ENCODE data around the gene AKT1.

AKT1 gene

DNA sequence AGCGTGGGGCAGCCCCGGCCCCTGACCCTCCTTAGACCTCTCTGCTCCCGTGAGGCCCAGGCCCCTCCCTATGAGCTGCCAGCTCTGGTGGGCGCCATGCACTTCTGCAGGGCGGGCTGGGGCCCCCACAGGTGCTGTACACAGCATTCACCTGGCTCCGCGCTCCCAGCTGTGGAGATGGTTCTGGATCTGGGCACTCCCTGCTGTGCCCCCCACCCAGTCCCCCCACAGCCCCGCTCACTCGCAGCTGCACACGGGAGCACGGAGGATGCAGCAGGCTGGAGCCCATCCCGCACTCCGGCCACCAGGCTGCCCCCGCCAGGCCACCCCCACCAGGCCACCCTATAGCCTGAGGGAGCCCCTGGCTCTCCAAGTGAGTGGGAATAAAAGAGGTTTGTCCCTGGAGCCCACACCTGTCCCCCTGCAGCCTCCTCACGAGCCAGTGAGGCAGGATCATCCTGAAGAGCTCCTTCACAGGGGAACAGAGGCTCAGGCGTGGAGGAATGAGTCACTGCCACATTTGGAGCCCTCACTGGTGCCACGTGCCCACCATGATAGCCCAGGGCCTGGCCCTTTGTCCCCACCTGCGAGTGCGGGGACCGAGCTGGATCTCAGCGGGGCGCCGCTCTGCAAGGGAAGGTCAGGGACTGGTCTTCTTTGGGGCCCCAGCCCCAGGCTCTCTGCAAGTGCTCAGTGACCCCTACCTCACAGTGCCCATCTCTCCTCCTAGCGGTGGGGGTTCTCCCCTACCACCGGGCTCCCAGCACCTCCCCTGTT, 69.6 kb downstream of the AKT1 start:
- no peak overlapping the region for H3K4me3 ChIP-seq (replicated peaks in 1 of 2; ENCODE audit: low read depth in 2 of 2, low read length in 2 of 2)
- TF ChIP-seq, protein P1, sequence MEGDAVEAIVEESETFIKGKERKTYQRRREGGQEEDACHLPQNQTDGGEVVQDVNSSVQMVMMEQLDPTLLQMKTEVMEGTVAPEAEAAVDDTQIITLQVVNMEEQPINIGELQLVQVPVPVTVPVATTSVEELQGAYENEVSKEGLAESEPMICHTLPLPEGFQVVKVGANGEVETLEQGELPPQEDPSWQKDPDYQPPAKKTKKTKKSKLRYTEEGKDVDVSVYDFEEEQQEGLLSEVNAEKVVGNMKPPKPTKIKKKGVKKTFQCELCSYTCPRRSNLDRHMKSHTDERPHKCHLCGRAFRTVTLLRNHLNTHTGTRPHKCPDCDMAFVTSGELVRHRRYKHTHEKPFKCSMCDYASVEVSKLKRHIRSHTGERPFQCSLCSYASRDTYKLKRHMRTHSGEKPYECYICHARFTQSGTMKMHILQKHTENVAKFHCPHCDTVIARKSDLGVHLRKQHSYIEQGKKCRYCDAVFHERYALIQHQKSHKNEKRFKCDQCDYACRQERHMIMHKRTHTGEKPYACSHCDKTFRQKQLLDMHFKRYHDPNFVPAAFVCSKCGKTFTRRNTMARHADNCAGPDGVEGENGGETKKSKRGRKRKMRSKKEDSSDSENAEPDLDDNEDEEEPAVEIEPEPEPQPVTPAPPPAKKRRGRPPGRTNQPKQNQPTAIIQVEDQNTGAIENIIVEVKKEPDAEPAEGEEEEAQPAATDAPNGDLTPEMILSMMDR (IDR thresholded peaks at IDR 0.05; ENCODE audit: low read depth, low read length) = no peak
- no peak for DNase-seq (ENCODE audit: low read depth in 2 of 2)

DNA sequence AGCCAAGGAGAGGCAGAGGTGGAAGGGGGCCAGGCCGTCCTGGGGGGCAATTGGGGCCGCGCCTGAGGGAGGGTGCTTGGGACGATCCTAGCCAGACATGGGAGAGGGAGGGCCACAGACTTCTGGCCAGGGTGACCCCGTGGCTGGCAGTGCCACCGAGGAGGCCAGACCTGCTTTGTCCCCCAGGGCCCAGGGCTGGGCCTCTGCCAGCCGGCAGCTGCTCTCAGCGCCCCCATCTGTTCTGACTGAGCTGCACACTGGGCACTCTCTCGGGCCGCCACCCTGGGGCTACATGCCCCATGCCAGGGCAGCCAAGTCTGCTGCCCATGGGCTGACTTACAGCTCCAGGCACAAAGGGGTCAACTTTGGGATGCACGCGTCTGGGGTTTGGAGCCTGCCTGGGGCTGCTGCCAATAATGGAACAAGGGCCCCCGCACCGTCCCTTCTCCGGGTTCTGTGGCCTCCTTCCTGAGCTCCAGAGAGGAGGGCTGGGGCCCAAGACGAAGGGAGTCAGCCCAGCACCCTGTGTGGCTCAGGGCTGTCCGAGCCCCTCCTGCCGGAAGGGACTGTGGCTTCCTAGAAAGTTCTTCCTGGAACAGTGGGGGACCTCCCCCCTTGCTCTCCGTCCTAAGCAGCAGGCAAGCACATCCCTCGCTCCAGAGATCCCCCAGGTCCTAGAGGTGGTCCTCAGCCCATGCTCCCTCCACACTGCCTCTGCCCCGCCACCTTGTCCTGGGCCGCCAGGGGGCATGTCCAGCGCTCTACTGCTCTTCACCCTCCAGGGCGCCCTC, 70.4 kb downstream of the AKT1 start:
- peak overlapping the region; percentile 46 to 48 for H3K4me3 ChIP-seq (replicated peaks in 1 of 2; ENCODE audit: low read depth in 2 of 2, low read length in 2 of 2)
- TF ChIP-seq, protein P1 (IDR thresholded peaks at IDR 0.05; ENCODE audit: low read depth, low read length) = peak; percentile 51
- DNase-seq (ENCODE audit: low read depth in 2 of 2) = peak; percentile 47 to 65

DNA sequence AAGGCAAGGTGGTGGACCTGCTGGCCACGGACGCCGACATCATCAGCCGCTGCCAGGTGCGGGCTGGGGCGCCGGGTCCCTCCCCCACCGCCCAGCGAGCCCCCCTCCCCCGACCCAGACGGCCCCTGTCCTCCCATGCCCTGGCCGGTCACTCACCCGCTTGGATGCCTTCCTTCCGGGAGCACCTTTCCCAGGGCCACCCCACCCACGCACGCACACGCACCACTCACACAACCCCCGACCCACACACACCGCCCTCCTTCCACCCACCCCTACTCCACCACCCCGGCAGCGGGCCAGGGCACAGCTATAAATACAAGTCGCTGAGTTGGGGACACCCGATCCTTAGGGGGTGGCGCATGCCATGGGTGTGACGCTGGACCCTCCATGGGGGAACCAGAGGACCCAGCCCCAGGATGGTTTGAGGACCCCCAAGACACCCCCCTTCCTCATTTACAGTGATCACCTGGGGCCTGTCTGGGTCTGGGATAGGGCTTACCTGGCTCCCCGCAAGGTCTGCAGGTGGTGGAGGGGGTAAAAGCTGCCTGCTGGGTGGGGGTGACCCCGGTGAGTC, 71.1 kb downstream of the AKT1 start:
- DNase-seq (ENCODE audit: low read depth in 2 of 2) = peak in 1 of 2 donors; percentile 20
- H3K4me3 ChIP-seq (replicated peaks in 1 of 2; ENCODE audit: low read depth in 2 of 2, low read length in 2 of 2) = peak overlapping the region; percentile 46 to 48
- TF ChIP-seq, protein P1 (IDR thresholded peaks at IDR 0.05; ENCODE audit: low read depth, low read length) = no peak

DNA sequence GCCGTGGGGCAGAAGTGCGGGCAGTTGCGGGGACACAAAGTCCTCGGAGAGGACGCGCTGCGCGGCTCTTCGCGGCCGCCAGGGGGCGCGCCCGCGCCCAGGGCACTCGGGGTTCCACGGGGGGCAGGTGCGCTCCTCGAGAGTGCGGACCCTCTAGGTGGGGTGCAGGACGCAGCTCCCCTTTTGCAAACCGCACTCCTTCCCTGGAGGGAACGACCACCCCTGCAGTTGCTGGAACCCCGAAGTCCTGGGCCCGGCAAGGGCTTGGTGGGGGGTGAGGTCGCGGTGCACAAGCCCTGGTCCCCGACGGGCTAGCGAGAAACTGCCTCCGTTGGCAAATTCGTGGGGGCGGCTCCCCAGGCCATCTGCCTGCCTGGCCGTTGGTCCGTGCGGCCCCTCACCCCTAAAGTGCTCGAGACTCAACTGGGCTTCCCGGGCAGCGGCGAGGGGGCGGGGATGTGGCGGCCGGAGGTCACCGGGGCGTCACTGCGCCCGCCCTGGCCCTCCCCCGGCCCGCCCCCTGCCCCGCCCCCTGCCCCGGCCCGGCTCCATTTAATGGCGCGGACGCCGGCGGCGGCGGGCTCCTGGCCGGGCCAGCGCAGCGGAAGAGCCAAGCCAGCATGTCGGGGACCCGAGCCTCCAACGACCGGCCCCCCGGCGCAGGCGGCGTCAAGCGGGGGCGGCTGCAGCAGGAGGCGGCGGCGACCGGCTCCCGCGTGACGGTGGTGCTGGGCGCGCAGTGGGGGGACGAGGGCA, 71.7 kb downstream of the AKT1 start, which contains the start of gene ADSS1:
Gene ADSS1 (plus strand): TSS at position 579 of the 756 bp plus-strand sequence. CDS start 42 bp downstream, at position 621.
- TF ChIP-seq, protein P1 (IDR thresholded peaks at IDR 0.05; ENCODE audit: low read depth, low read length) = peak; percentile 43
- DNase-seq (ENCODE audit: low read depth in 2 of 2) = peak; percentile 32 to 56
- H3K4me3 ChIP-seq (replicated peaks in 1 of 2; ENCODE audit: low read depth in 2 of 2, low read length in 2 of 2) = peak within 1 kb of the TSS; percentile 48 to 50

DNA sequence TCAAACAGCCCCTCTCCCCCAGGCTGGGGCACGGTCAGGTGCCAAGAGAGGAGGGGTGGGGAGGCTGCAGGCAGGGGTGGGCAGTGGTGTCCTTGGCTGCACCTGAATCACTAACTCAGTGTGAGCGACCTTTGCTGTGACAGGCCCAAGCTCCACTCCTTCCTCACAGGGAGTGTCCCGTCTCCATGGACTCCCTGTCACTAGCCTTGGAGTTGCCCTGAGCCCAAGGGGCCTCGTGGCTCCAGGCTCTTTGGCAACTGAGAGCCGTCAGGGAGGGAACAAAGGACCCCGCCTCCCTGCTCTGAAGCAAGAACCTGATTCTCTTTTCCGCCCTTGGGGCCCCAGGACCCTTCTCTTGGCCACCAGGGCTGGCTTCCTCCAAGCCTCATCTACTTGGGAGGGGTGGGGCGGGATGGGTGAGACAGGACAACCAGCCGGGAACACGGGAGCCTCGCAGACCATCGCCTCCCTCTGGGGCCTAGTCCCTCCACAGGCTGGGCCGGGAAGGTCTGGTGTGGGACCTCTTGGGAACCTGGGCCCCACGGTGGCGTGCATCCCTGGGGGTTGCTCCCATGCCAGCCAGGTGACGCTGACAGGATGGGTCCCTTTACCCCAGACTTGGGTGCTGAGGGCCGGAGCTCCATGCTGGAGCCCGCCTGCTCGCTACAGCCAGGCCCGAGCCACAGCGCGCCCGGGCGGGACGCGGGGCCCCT, 72.5 kb downstream of the AKT1 start:
- no peak overlapping the region for H3K4me3 ChIP-seq (replicated peaks in 1 of 2; ENCODE audit: low read depth in 2 of 2, low read length in 2 of 2)
- TF ChIP-seq, protein P1 (IDR thresholded peaks at IDR 0.05; ENCODE audit: low read depth, low read length) = no peak
- no peak for DNase-seq (ENCODE audit: low read depth in 2 of 2)

Data from cardiac fibroblast (primary cell).